GM21526 (cell line): ENCODE data around the gene CAMTA1.
"Not testable (repeated sequence)": the region's sequence is repeated elsewhere in the genome, so short reads cannot be mapped to it uniquely, and the experiment has no call there.

Source experiments
- ATAC-seq: cut with Tn5 transposase; IDR thresholded peaks from one replicate; pipeline ENCODE4 v1.9.1; 2021; ENCODE audit warnings: moderate library complexity; ENCODE audit not compliant: unreplicated experiment, low FRiP score

The CAMTA1 gene

DNA sequence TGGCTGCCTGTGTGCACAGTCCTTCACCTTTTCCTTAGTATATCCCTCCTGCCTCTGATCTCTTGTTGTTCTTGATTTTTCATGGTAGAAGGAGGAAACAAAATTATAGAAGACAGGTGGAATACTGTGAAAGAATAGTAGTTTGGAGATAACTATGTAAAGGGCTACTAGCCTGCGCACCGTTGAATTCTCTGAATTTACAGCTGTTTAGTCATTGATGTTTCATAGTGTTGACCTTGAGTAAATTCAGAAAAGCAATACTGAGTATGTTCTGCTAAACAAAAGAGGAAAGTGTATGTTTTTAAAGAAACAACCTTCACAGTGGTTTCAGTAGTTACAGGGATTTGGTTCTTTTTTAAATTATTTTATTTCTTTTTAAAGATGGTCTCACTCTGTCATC is 18.1 kb downstream of the CAMTA1 start:
- no peak for ATAC-seq

DNA sequence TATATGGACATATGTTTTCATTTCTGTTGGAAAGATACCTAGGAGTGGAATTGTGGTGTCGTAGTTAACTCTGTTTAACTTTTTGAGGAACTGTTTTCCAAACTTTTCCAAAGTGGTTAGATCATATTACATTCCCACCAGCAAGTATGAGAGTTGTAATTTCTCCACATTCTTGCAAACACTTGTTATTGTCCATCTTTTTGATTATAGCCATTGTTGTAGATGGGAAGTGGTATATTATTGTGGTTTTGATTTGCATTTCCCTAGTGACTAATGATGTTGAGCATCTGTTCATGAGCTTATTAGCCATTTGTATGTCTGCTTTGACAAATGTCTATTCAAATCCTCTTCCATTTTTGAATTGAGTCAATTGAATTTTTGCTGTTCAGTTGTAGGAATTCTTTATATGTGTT is 19.8 kb downstream of the CAMTA1 start:
- ATAC-seq, result no peak

DNA sequence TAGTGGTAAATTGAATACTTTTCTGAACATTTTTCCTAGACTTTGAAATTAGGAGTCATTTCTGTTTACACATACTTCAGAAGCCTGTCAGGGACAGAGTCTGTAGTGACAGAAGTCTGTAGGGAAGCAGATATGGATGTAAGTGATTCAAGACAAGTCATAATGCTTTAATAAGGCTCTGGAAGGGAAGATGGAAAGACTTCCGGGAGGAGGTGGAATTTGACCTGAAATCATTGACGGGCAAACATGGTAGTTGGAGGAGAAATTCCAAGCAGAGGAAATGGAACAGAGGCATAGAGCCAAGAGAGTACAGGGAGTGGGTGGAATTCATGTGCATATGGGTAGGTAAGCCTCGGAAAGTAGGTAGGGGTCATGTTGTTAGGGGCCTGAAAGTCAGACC is 22.5 kb downstream of the CAMTA1 start:
- ATAC-seq, result no peak

DNA sequence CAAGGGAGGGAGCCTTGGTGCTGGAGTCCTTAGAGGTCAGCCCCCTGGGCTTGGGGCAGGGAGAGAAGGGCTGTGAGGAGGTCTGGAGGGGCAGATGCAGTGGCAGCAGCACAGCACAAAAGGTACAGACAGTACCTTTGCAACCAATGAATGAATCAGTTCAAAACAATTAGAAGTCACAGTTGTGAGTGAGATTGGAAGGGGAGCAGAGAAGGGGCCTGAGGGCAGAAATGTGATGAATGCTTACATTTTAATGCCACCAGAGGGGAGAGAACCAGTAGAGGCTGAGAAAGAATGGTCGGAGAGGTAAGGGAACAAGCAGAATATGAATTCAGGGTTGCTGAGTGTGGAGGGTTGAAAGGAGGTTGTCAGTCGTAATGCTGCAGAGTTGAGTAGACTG is 24.2 kb downstream of the CAMTA1 start:
- no peak for ATAC-seq

DNA sequence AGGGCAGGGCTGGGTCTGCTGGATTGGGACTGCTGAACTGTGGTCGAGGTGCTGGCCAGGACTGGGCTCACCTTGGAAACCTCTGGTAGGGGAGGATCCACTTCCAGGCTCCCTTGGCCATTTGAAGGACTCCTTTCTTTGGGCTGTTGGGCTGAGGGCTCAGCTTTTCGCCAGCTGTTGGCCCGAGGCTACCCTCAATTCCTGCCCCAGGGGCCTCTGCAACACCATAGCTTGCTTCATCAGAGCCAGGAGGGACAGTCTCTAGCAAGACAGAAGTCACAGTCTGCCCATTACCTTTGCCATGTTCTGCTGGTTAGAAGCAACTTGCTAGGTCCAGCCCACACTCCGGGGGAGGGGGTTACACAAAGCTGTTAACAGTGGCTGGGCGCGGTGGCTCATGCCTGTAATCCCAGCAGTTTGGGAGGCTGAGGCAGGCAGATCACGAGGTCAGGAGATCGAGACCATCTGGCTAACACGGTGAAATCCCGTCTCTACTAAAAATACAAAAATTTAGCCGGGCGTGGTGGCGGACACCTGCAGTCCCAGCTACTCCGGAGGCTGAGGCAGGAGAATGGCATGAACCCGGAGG is 25.0 kb downstream of the CAMTA1 start:
- ATAC-seq, result not testable (repeated sequence)

DNA sequence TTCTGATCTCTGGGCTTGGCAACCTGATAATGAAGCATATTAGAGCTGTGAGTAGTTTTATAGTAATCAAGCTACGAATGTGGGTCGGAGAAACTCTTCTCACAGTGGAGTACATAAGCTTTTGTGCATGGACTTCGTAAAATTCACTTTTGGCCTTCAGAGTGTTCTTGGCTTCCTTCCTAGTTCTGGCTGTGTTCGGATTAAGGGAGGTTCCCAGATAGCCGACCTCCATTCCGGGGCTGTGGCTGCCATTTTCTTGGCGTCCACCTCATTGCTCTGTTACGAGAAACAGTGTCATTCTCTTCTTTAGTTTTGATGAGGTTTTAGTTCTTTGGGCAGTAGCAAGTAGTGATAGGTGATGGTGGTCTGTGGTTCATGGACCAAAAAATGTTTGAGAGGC is 26.3 kb downstream of the CAMTA1 start:
- no peak for ATAC-seq

DNA sequence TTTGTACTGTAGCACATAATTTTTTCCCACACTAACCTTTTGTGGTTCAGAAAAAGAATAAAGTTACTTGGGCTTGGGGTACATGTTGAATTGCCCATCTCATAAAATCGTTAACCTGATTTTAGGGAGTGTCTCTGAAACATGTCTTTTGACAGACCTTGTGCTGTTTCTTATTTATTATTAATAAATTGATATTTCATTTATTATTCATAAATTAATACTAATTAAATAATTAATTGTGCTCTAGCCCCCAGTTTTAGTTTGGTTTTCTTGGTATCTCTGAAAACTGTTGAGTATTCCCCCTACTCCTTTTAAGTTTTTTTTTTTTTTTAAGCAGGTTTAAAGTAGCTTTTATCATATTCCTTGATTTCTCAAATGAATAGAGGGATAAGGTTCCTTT is 27.9 kb downstream of the CAMTA1 start:
- no peak for ATAC-seq

DNA sequence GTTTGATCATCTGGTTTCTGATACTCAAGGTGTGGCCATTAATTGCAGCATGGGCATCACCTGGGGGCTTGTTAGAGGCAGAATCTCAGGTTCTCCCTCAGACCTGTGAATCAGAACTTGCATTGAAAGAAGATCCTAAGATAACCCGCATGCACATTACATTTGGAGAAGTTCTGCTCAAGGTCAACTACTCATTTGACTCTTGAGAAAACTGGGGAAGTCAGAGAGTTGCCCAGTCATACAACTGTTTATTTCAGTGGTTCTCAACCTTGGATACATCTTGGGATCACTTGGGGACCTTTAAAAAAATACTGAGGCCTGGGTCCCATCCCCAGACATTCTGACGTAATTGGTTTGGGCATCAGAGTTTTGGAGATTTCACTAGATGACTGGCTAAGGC is 30.5 kb downstream of the CAMTA1 start:
- ATAC-seq, result no peak

DNA sequence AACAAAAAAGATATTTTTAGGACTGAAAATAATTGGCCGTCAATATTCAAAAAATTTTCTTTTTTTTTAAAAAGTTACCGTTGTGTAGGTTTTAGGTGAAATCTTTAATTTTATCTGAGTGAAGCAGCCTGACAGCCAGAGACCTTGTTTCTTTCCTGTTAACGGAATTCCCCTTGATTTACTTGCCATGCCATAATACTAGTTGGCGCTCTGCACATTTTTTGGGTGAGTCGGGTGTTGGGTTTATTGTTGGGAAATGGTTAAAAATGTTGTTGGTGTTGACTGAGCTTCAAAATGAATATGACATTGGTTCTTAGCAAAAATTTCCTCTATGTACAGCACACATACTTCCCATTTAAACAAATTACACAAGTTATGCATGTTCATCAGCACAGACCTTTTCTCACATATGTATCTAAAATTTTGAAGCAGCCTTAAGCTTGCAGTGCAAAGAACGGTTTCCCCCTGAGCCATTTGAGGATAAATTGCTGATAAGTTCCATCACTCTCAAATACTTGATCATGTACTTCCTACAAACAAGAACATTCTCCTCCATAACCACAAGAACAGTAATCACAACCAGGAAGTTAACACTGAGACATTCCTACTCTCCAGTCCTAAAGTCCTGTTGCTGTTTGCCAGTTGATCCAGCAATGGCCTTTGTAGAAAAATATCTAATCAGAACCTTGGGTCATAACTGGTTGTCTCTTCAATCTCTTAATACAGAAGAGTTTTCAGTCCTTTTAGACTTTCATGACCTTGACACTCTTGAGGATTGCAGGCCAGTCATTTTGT is 34.2 kb downstream of the CAMTA1 start:
- ATAC-seq, result no peak

DNA sequence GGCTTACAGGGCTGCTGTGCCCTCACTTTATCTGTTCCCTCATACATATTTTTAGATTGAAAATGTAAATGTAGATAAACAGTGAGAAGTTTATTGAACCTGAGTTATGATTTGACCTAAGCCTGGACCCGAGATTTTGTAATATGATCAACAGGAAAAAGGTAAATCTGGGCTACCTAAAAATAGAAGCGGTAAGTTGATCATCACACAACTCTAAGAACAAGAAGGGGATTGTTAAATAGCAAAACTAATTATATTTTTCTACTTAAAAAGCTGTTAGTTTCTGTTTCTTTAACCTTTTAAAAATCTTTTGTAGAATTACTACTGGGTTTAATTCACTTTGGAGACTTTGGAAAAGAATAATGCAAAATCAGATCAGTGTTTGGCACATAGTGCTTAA is 35.6 kb downstream of the CAMTA1 start:
- no peak for ATAC-seq

DNA sequence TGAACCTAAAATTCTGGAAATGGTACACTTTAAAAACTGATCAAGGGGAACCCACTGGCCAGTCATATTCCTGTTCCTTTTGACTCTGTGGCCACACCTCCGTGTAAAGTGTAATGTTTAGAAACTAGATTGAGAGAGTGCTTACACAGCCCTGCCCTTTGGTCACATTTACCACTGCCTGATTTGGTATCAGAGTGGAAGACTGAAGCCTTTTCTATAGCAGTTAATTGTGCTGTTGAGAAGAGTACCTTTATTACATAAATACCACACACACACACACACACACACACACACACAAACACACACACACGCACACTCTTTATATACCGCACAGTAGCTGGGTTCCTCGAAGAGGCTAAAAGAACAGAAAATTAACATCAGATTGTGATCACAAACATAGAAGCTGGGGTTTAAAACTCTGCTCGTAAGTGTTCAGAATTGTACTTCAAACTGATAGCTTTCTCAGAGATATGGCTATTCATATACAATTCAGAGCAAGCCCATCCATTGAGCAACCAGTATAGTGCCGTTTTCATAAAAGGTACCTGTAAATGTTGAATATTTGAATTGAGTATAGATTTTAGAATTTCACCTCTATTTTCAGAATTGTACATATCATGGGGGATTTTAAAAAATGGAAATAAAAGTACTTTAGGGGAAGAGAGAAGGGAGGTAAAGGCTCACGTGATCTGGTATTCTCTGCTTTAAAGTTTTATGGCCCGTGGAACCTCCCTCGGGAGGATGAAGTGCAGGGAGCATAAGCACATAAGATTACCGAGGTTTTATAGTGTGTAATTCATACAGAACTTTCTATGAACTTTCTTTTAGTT is 37.5 kb downstream of the CAMTA1 start:
- no peak for ATAC-seq

DNA sequence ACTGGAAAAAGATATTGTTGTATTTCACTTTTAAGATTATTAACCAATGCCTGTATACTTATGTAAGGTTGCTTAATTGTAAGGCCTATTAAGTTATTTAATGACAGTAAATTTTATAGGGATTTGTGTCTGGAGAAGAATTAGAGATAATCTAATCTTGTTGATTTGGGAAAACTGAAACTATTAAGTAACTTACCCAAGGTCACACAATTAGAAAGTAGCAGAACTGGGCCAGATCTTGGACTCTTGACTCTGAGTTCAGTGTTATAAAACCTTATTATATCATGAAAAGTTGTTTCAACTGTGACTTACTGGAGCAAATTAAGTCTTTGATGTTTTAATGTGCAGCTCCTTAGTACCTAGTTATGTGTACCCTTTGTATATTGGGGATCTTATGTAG is 38.5 kb downstream of the CAMTA1 start:
- no peak for ATAC-seq

DNA sequence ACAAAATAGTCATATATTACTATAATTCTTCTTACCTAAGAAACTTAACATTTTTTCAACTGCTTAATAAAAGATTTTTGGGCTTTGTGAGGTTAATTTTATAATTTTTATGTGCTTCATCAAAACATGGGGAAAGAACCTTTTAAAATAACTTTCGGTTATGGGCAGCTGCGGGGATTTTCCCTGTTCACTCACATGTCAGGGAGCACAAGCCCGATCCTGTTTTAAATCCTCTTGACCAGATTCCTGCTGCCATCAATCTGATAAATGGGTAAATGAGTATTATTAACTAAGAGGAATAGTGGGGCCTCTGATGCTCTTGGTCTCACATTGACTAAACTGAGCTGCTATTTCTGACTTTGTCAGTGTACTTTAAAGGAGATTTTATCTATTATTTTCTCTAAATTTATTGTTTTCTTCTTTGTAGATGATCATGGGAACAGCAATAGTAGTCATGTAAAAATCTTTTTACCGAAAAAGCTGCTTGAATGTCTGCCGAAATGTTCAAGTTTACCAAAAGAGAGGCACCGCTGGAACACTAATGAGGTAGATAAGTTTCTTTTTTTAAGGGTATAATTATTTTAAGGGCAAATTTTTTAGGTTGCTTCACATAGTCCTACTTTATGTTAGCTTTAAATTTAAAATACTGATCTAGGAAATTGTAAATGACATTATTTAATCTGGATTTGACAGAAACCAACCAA is 39.6 kb downstream of the CAMTA1 start:
- ATAC-seq, result no peak

DNA sequence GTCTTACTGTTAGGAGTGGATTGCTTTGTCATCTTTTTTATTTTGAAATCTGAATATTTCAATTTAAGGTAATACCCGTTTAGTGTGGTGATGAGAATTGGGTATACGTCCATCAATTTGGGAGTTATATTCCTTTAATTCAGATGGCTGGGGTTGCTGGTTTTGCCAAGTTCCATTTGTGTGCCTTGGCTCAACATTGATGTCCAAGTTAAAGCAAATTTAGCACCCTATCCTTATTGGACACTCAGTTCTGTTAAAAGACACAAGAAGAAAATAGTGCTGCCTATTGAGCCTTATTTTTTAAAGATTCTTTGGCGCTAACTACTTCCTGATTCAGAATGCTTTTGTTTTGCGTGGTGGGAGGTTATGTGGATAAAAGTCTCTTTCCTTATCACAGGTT is 40.6 kb downstream of the CAMTA1 start:
- no peak for ATAC-seq

DNA sequence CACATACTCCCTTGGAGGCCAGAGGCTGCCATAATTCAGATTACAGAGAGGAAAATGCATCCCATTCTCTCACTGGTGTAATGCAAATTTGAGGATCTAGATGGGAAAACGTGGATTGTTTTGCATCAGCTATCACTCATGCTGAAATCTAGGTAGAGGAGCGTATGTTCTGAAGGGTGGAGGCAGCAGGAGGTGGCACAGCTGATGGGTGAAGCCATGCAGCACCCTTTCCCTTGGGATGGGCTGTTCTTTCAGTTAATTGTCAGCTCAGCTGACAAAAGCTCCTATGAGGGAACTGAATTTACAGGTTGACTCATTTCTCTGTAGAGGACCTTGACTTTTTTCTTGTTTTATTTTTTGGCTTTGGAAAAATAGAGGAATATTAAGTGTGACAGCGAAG is 41.8 kb downstream of the CAMTA1 start:
- ATAC-seq, result no peak

DNA sequence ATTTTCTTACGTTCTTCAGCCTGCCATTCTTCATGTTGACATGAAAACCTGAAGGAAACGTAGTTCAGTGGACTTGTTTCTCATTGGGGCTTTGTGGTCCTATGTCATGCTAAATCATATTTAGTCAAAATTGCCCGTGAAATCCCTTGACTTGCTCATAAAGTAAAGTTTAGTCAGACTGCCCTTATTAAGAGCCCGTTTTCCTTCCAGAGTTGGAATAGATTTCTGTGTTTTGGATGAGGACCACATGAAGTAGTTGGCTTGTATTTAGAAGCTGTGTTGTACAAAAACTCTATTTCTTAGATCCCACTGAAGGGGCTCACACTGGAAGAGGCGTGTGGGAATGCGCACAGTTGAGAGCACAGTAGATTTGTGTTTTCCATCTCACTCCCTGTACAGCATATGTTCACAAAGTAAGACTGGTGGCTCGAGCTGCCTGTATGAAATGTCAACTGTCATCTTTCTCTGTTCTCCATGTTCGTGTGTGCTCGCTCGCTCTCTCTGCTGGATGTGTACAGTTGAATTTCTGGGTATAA is 42.4 kb downstream of the CAMTA1 start:
- no peak for ATAC-seq

DNA sequence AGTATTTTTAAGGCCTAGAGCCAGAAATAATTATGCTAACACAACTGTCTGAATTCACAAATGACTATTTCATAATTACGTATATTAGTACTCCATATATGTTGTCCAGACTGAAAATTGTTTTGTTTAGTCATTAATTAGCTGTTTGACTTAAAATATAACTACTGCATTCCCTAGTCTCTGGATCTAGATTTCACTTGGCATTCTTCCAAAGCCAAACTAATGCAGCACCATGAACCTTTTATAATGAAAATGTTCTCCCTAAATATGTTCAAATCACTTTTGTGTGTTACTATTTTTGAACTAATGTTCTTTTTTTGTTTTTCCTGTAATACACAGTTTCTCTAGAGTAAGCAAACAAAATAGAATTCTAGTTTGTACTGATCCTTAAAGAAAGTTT is 46.1 kb downstream of the CAMTA1 start:
- ATAC-seq, result no peak

DNA sequence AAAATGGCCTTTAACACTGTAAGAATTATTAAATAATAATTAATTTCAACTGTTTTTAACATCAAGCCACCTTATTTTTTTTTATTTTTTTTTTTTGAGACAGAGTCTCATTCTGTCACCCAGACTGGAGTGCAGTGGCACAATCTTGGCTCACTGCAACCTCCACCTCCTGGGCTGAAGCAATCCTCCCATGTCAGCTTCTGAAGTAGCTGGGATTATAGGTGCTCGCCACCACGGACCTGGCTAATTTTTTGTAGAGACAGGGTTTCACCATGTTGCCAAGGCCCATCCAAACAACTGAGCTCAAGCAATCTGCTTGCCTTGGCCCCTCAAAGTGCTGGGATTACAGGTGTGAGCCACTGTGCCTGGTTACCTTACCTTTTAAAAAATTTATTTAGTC is 46.8 kb downstream of the CAMTA1 start:
- not testable (repeated sequence) for ATAC-seq

DNA sequence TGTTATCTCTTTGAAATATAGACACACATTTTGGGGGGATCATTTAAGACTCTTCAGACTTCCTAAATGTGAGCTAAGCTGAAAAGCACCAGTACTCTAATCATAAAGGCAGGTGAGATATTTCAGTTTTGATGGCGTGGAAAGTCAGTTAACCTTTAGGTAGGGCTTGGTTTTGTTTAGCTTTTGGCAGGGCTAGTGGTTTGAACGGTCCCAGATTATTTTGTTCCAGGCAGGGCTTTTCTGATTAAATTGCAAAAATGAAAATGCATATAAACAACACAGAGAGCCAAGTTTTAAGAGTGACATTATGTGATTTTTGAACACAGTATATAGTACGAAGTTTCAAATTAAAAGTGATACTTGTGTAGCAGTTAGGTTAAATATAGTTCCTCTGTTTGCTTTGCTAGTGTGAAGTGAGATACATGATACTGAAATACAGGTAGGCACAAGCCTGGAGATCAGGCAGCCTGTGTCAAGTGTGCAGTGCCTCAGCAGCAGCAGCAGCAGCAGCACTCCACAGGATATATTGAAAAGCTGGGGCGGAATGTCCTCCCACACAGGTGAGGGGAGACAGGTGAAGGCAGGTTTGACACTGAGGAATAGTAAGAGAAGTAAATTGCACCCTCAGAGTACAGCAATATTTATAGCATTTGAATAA is 47.4 kb downstream of the CAMTA1 start:
- no peak for ATAC-seq

DNA sequence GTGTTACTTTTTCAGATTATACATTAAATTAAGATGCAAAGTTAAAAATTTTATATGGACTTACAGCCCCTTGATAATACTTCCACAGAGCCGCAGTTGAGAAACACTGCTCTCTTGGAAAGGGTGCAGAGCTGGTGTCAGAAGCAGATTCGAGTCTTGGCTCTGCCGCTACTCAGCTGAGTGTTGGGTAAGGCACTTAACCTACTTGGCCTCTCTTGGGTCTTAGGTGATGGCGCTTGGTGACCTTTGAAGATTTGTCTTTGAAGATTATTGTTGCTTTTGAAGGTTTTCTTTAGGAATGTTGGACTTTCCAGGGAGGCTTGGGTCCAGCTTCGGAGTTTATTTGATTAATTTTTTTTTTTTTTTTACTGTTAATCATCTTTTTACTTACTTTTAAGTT is 48.5 kb downstream of the CAMTA1 start:
- no peak for ATAC-seq
